ENCODE data around the gene BLTP2.

Gene BLTP2

DNA sequence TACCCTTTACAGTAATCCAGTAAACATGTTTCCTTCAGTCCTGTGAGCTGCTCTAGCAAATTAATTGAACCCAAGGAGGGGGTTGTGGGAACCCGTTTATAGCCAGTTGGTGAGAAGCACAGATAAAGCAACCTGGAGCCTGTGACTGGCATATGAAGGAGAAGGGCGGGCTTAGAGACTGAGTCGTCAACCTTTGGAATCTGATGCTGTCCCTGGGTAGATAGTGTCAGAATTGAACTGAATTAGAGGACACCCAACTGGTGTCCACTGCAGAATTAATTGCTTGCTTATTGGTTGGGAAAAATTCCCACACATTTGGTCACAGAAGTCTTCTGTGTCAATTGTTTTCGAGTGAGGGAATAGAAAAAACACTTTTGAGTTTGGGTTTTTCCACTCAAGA, 18.1 kb downstream of the BLTP2 start:
- Histone ChIP-seq H3K9me2 (replicated peaks; ENCODE audit: control insufficient read depth, low read length) (no peaks in the 10 kb centered on the region), H3K27me3 (ENCODE audit: control insufficient read depth, low read length) (no peaks in the 10 kb centered on the region), H3K9me3 (ENCODE audit: control insufficient read depth, insufficient read depth, low read length) (no peaks in the 10 kb centered on the region), H3F3A (ENCODE audit: control insufficient read depth, insufficient read depth) (no peaks in the 10 kb centered on the region), H3K4me1 (ENCODE audit: control insufficient read depth, low read length) (no peaks in the 10 kb centered on the region), H3K36me3 (ENCODE audit: control insufficient read depth, low read length) (peaks cover 79% of the 10 kb centered on the region), H3K4me2 (ENCODE audit: low read length) (no peak overlapping the region), H4K20me1 (ENCODE audit: control insufficient read depth, insufficient read depth, low read depth, low read length) (no peaks in the 10 kb centered on the region; the same call in 1 of the 2 replicates), H3K79me2 (ENCODE audit: control insufficient read depth, low read length) (no peaks in the 10 kb centered on the region), H3K4me3 (ENCODE audit: low read length) (no peak overlapping the region), H3K27ac (ENCODE audit: low read depth, low read length) (no peak overlapping the region)
- TF ChIP-seq EZH2phosphoT487 (IDR thresholded peaks at IDR 0.05; ENCODE audit: borderline replicate concordance, low read length) (no peak), CTCF (IDR thresholded peaks at IDR 0.05; ENCODE audit: low read depth, low read length, poor library complexity, severe bottlenecking) (no peak)

DNA sequence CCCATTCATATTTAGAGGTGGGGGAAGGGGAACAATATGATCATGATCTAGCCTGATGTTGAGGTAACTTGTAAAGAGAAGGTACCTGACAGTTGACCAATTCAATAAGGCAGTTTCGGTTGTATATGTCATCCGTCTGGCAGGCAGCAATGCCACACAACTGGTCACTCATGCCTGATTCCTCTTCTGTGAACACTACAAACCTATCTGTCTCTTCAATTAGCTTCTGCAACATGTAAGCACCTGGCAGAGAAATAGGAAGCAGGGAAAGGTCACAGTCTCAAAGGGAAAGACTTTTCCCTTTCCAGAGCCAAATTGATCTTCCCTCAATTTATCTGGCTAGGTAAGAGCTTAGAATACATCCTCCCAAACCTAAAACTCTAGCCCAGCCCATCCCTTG, 20.8 kb downstream of the BLTP2 start:
- Histone ChIP-seq H3K36me3 (ENCODE audit: control insufficient read depth, low read length) (peaks cover 85% of the 10 kb centered on the region), H3K27me3 (ENCODE audit: control insufficient read depth, low read length) (no peaks in the 10 kb centered on the region), H3F3A (ENCODE audit: control insufficient read depth, insufficient read depth) (no peaks in the 10 kb centered on the region), H3K79me2 (ENCODE audit: control insufficient read depth, low read length) (no peaks in the 10 kb centered on the region), H3K9me2 (replicated peaks; ENCODE audit: control insufficient read depth, low read length) (no peaks in the 10 kb centered on the region), H3K27ac (ENCODE audit: low read depth, low read length) (no peak overlapping the region), H4K20me1 (ENCODE audit: control insufficient read depth, insufficient read depth, low read depth, low read length) (no peaks in the 10 kb centered on the region; the same call in 1 of the 2 replicates), H3K4me1 (ENCODE audit: control insufficient read depth, low read length) (no peaks in the 10 kb centered on the region), H3K4me2 (ENCODE audit: low read length) (no peak overlapping the region), H3K9me3 (ENCODE audit: control insufficient read depth, insufficient read depth, low read length) (no peaks in the 10 kb centered on the region), H3K4me3 (ENCODE audit: low read length) (no peak overlapping the region)
- TF ChIP-seq EZH2phosphoT487 (IDR thresholded peaks at IDR 0.05; ENCODE audit: borderline replicate concordance, low read length), result no peak
- TF ChIP-seq CTCF (IDR thresholded peaks at IDR 0.05; ENCODE audit: low read depth, low read length, poor library complexity, severe bottlenecking), result no peak

- H3K36me3 ChIP-seq (ENCODE audit: control insufficient read depth, low read length), result peaks cover 90% of the 10 kb centered on the region
Observed at GRCh38 chr17:28623696-28624095, 21.3 kb downstream of the BLTP2 start.

More at GRCh38 chr17:28623696-28624095, 21.3 kb downstream of the BLTP2 start:
- Histone ChIP-seq H3K4me2 (ENCODE audit: low read length) (no peak overlapping the region), H4K20me1 (ENCODE audit: control insufficient read depth, insufficient read depth, low read depth, low read length) (no peaks in the 10 kb centered on the region; the same call in 1 of the 2 replicates), H3K27me3 (ENCODE audit: control insufficient read depth, low read length) (no peaks in the 10 kb centered on the region), H3F3A (ENCODE audit: control insufficient read depth, insufficient read depth) (no peaks in the 10 kb centered on the region), H3K79me2 (ENCODE audit: control insufficient read depth, low read length) (no peaks in the 10 kb centered on the region), H3K9me2 (replicated peaks; ENCODE audit: control insufficient read depth, low read length) (no peaks in the 10 kb centered on the region), H3K9me3 (ENCODE audit: control insufficient read depth, insufficient read depth, low read length) (no peaks in the 10 kb centered on the region), H3K4me3 (ENCODE audit: low read length) (no peak overlapping the region), H3K27ac (ENCODE audit: low read depth, low read length) (no peak overlapping the region), H3K4me1 (ENCODE audit: control insufficient read depth, low read length) (no peaks in the 10 kb centered on the region)
- TF ChIP-seq EZH2phosphoT487 (IDR thresholded peaks at IDR 0.05; ENCODE audit: borderline replicate concordance, low read length), result no peak
- TF ChIP-seq CTCF (IDR thresholded peaks at IDR 0.05; ENCODE audit: low read depth, low read length, poor library complexity, severe bottlenecking), result no peak
